GM19239 (cell line): ENCODE data around the gene RAB7B.

Source experiments
- DNase-seq: peaks from one replicate; pipeline ENCODE4 v3.0.0; 2011; ENCODE audit warnings: low spot score; ENCODE audit not compliant: insufficient read length
- FAIRE-seq: peaks from 2 replicates; lab custom pipeline; 2011; peaks lifted over from hg19 to GRCh38; lab: Jason Lieb, UNC

Gene RAB7B

DNA sequence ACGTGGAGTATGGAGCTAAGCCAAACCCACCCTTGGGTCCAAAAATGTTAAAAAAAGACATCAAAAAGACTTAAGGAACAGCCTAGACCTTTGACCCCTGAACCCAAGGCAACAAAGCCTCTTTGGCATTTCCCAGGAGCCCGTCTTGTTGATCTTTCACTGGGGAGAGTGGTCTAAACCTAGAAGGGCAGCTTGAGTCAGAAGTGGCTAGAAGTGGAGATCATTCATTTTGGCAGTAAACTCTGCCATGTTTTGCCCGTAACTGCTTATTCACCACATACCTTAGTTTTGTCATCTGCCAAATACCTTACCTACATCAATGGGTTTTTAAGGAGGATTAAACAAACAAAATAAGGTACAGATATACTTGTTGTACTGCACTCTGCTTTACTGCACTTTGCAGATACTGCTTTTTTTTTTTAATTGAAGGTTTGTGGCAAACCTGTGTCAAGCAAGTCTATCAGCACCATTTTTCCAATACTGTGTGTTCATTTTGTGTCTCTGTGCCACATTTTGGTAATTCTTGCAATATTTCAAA, 22.2 kb upstream of the RAB7B start:
- DNase-seq, result no peak

DNA sequence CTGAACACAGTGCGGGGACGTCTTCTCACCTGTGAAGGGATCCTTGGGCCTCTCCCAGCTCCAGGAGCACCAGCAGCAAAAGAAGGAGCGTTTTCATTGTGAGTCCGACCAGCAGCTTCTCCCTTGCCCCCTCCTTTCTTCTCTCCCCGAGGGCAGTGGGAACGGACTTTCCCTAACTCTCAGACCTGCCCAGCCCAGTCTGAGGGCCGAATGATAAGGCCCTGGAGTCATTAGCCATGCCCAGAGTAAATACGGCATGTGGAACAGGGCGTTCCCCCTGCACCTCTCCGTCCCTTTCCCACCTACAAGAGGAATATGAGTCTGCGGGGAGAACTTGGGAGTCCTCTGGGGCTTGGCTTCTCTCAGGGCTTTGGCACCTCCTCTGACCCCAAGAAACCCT, 20.5 kb upstream of the RAB7B start, which contains the start of gene CTSE:
CTSE (minus strand) TSS at position 201 of the 400 bp plus-strand sequence; CDS start at position 97, 104 bp downstream.
- no peak for DNase-seq
- no peak for FAIRE-seq

More for the DNA sequence above, 22.2 kb upstream of the RAB7B start:
- FAIRE-seq, result no peak

DNA sequence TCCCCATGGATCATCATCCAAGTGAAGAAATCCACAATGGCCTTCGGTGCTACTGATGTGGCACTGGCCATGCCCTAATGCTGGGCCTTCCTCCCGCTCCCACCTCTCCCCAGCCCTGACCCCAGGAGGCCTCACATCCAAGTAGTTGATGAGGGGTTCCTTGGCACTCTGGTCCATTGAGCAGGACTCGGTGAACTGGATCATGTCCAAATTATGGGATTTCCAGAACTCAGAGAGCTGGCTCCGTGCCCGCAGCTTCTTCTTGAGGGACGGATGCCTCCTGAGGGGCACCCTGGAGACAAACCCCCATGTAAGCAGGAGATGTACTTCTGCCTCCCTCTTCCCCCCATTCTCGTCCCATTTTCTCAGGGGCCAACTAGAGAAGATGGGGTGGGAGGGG, 19.6 kb upstream of the RAB7B start:
- FAIRE-seq (no peak), DNase-seq (no peak)

DNA sequence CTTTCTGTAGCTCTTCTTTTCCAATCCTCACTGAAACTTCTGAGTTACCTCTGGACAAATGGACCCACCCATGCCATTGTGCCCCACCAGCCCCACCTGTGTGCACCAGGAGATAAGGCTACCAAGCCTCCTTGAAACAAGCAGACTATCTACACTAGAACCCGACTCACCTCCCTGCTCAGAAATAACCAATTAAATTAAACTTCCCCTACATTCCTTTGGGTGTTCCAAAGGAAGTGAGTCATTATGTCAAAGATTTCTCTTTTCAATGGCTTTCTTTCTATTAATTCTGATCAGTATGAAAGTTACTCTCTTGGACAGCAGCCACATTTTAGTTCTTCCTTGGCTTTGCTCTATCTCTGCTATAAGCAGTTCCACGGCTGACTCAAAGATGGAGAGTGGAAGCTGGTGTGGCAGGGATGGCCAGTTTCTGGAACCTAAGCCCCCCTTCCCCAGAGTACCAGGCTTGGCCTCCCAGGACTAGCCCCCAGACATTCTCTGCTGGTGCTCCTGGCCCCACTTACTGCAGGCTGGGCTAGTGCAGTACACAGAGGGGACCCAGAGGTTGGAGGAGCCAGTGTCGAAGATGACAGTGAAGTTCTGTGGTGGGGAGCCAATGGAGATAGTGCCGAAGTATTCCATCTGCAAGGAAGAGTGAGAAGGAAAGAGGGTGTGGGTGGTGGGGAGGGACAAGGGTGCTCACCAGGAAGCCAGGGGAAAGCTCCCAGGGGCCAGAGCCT, 18.6 kb upstream of the RAB7B start:
- DNase-seq, result no peak
- no peak for FAIRE-seq

DNA sequence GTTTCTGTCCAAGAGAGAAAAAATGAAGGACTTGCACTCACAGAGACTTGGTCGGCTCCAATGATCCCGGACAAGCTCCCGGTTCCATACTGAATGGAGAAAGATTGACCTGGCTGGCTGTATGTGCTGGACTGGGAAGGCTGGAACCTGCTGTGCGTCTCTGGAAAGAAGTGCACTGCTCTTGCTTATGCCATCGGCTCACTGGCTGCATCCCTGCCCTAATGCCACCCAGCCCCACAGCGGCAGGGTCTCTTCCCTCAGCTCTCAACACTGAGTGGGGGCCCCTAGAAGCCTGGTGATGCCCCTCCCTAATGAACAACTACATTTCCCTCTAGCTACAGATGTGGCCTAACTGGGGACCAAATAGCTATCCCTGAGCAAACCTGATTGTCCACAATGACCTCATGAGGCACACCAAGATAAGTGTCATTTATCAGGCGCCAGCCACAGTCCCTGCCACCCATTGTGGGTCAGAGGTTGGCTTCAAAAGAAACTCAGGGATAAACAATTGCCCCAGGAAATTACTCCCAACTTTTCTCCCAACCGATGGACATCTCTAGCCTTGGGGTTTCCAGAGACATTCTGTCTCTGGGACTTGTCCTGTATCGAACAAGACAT, 17.9 kb upstream of the RAB7B start:
- FAIRE-seq (no peak), DNase-seq (no peak)

DNA sequence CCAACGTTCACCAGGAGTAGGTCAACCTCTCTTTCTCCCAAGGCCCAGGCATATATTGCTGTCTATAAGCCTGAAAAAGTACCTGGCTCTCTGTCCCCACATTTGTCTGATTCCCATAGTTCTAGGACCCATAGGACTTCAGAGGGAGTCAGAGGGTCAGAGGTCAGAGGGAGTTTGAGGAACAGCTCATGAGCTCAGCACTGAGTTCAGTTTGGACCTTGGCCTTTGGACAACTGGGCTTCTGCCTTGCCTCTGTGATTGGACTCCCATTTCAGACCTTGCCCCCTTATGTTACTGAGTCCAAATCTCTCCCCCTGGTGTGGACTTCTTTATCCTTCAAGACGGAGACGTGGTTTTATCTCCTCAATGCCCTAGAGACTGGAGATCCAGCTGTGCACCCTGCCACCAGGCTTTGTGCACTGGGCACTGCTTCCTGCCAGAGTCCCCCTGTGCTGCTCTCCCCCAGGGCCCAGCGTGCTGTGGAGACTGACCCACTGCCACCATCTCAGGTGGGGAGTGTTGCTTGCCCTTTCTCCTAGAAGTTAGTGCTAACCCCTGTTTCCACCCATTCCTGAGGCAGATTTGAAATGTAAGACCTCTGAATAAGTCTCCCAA, 17.3 kb upstream of the RAB7B start:
- FAIRE-seq (no peak), DNase-seq (no peak)

DNA sequence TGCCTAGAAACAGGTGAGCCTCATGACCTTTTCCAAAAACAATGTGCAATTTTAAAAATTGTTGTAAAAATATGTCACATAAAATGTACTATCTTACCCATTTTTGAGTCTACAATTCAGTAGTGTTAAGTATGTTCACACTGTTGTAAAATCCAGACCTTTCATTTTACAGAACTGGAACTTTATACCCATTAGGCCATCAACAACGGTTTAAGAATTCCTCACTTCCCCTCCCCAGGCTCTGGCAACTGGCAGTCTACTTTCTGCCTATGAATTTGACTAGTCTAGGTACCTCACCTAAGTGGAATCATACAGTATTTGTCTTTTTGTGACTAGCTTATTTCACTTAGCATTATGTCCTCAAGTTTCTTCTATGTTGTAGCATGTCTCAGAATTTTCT, 11.9 kb upstream of the RAB7B start:
- FAIRE-seq (no peak), DNase-seq (no peak)

DNA sequence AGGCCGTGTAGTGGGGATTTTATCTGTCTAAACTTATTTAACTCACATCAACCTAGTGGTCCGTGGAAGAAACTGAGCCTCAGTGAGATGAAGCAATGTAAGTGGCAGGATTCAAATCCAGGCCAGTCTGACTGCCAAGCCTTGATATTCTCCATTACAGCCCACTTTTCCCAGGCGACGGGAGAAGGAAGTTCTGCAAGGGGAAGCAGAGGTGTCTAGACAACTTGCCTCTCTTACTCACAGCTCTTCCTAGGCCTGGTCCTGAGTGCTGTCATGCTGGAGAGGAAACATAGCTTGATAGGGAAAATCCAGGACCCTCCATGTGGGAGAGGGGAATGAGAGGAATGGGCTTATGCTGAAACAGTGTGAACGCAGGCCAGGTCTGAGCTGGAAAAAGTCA, 11.4 kb upstream of the RAB7B start:
- DNase-seq, result no peak
- no peak for FAIRE-seq

DNA sequence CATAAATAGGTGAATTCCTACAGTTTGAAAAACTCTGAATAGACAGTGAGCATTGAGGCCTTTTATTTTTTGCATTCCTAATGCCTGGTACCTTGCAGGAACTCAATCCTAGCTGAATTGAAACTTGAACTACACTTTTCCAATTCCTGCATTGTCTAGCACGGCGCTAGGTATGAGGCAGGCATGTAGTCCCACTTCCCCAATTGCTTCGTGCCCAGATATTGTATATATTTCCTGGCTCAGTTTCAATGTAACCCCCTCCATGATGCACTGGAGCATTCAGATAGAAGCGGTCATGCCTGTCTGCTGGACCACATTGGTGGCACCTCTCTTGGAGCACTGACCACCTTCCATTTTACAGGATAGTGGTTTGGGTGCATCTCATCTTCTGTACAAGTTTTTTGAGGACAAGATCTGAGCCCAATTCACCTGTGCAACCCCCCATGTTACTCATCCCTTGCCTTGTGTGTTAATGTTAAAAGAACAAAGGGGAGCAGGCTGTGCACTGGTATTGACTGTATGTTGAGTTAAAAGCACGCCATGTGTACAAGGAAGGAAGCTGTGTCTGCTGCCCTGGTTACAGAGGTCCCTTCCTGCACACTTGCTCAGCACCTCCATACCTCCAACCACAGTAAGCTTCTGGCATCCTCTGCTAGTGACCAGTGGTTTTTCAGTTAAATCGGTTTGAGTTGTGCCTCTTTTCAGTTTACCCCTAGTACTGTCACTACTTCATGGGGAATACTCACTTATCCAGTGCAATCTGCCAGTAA, 10.0 kb upstream of the RAB7B start:
- DNase-seq (no peak), FAIRE-seq (no peak)

DNA sequence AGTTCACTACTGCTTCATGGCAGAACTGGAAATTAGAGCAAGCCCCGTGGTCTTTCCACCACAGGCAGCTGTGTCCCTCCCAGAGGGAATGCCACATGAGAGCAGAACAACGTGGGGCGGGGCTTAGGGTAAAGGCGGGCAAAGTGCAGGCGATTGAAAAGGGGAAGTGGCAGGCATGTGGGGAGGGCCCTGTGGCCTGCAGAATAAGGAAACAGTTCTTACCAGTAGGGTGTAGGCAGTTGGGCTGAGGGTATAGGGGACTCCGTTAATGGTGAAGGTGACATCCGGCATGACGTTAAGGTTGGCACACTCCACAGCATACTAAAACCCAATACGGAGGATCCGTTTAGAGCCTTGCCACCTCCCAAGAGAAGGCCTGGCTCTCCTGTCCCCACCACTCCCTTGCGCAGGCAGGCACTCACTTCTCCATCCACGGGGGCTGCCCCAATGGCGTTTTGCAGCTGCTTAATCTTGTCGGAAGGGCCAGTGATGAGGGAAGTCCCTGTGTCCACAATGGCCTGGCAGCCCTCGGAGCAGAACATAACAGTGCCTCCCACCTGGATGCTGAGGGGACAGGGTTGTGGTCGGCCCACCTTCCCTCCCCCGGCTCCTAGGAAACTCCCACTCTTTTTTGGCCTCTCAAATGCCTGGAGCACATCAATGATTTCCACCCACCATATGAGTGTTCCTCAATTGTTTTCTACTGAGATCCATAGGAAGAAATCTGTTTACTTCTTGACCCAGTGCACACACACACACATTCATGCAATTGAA, 9.1 kb upstream of the RAB7B start:
- DNase-seq (peak; percentile 50), FAIRE-seq (peak; percentile 93)

DNA sequence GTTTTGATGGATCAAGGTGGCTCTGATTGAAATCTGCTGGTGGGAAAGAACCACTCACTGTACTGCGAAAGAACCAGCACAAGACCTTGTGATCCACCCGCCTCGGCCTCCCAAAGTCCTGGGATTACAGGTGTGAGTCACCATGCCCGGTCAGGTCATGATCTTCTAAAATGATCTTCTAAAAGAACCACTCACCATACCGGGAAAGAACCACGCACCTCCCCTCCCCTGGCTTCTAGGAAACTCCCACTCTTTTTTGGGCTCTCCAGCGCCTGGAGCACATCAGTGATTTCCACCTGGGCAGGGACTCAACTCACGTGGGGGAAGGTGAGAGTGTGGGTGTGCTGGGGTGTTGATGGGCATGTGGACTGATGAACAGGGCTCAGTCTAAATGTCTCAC, 7.9 kb upstream of the RAB7B start:
- FAIRE-seq (no peak), DNase-seq (no peak)

DNA sequence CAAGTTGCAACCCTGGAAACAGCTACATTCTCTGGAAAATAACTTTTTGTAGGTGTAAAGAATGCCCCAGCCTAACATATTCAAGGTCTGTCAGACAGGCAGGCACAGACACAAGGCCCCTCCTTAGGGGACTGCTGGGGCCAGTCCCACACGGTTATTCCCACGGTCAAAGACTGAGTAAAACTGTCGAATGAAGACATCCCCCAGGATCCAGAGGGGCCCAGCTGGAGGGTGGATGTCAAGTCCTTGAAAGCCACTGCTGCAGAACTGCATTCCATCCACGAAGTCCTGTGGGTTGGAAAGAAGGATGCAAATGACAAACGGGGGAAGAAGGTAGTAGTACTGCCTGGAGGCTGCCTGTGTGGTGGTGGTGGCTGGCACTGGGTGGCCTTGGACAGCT, 6.9 kb upstream of the RAB7B start:
- FAIRE-seq (no peak), DNase-seq (no peak)

DNA sequence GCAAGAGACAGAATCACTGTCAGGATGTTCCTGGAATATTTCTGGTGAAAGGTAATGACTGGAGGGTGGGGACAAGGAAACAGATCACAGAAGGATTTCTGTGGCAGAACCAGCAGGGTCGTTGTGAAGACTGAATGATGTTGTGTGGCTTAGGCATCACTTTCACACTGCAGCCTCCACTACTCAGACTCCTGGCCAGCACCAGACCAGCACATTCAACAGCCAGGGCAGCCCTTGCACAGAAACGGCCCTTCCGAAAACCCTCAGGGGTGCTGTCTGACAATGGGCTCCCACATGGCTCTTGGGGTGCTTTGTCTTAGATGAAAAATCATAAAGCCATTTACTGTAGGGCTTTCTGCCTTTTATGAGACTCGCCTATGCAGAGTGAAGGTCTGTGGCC, 3.8 kb upstream of the RAB7B start:
- FAIRE-seq (no peak), DNase-seq (no peak)

DNA sequence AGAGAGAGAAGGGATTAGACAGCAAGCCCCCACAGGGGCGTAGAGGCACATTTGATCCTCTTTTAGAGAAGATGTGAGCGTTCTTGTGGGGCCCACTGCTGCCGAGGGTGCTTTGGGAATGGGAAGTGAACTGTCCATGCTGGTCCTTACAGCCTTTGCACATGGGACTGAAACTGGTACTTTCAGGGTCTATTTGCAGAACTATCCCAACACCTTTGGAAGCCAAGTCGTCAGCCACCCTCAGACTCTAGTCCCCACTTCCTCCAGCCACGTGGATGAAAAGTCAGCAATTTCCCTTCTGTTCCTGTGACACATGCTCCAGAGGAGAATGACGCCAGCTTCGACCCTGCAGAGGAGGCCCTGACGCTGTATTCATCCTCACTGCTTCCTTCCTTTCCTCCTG, 2.6 kb upstream of the RAB7B start:
- FAIRE-seq (no peak), DNase-seq (no peak)

DNA sequence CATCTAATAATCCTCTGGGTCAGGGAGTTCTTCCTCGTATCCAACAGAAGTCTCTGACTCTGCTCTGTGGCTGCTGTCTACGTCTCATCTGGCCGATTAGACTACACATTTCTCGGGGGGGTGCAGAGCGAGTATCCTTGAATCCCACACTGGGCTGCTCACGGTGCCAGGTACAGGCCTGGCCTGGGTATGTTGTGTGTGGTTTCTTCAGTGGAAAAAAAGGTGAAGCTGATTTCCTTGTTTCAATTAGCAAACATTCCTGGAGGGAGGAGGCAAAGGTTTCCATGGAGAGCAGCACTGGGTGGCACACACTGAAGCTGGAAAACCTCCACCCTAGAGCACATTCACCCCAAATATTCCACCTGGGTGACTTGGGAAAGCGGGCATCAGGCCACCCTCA, 2.0 kb upstream of the RAB7B start:
- no peak for FAIRE-seq
- no peak for DNase-seq

DNA sequence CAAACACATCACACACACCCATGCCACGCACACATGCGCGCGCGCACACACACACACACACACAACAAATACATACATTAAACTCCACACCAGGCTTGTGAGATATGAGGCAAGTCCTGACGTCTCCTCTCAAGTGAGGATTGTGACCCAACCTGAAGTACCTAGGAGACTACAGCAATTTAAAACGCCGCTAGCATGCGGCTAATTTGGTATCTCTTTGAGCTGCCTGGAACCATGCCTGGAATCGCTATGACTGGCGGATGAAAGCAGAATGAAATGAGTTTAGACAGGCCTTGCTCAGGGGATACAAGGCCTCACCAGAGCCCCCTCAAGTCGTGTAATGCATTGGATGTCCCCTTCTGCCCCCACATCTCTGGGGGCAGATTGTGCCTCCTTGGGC, 1.6 kb upstream of the RAB7B start:
- FAIRE-seq (no peak), DNase-seq (no peak)

DNA sequence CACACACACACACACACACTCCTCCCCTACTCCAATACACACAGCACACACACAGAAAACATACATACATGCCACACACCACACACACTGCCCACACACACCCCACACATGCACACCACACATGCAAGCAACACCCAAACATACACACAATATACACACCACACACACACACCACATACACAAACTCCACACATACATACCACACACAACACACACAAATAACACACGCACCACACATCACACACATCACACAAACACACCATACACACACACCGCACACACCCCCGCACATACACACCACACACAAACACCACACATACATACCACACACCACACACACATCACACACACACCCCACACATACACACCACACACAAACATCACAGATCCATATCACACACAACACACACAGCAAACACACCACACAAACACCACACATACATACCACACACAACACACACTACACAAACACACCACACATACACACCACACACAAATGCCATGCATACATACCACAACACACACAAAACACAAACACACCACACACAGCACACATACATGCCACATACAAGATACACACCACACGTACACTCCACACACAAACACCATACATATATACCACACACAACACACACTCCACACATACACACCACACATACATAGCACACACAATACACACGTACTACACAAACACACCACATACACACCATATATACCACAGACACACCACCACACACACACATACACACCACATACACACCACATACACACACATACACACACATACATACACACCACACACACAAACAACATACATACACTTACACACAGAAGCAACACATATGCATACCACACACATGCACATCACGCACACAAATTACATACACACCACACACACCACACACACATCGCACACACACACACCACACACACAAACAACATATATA, 932 bp upstream of the RAB7B start:
- no peak for DNase-seq

DNA sequence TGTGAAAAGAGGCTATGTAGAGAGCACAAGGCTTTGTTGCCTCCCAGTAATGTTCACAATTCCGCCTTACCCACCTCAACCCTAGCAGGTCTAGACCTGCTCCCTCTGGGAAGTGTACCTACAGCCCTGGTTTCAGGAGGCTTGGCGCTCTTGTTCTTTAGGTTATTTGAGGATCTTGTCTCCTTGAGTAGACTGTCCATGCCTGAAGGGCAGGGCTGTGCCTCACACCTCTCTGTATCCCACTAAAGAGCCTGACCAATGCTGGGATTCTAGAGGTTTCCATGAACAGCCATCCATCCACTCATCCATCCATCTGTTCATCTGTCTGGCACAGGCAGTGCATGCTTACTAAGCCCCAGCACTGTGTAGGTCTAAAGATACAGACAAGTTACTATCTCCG, 1.0 kb downstream of the RAB7B start:
- DNase-seq, result no peak

More for the DNA sequence above, 932 bp upstream of the RAB7B start:
- no peak for FAIRE-seq

DNA sequence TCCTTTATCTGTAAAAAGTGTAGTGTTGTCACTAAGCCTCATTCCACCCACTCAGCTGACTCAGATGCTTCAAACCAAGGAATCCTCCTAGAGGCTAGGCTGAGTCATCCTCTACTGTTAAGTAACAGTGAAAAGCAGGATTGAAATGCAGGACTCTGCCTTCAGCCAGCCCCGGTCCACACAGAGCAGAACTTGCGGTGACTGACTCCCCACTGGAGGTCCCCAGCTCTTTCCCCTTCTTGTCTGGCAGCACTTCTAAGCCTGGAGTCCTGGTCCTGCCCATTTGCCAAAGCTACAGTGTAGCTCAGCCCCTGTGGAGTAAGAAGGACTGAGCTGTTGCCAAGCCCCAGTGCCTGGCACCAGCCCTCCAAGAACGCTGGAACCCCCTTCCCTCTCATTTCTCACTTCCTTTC, 1.7 kb downstream of the RAB7B start:
- FAIRE-seq (no peak), DNase-seq (no peak)

More for the DNA sequence above, 1.0 kb downstream of the RAB7B start:
- FAIRE-seq, result no peak
